Fibroblast of lung (primary cell): ENCODE results near the gene DNAI1.

ENCODE experiments used
- EZH2 ChIP-seq: IDR thresholded peaks from 2 replicates; pipeline ENCODE4 v1.5.1; 2012; ENCODE audit warnings: low read length, control low read depth, mild to moderate bottlenecking; ENCODE audit errors: missing control alignments
- TF ChIP-seq, protein P1 (sequence below), 2 donors: IDR thresholded peaks in 1 of 2; conservative IDR thresholded peaks in 1 of 2; 1 replicate in 1 of 2; 2 replicates in 1 of 2; pipeline ENCODE4 v1.5.1; 2011 to 2012; ENCODE audit warnings: low read length in 2 of 2, control low read depth in 1 of 2, inconsistent platforms in 1 of 2, low read depth in 1 of 2, mild to moderate bottlenecking in 1 of 2

DNA sequence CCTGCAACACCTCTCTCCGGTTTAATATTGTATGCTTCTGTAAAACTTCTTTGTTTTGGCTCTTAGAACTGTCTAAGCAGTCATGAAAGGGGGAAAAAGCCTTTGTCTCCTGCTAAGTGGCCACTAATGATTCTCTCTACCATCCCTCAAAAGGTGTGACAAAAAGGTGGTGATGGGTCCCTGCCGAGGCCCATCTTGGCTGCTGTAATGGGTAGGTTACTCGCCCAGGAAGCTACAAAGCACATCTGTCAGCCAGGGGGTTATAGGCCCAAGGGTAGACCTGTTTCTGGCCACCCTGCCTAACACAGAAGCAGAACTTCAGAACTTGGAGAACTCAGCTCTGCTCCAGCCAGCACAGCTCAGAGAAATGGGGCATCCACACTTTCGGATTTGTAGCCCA lies 1.9 kb upstream of the DNAI1 start:
- TF ChIP-seq, protein P1, sequence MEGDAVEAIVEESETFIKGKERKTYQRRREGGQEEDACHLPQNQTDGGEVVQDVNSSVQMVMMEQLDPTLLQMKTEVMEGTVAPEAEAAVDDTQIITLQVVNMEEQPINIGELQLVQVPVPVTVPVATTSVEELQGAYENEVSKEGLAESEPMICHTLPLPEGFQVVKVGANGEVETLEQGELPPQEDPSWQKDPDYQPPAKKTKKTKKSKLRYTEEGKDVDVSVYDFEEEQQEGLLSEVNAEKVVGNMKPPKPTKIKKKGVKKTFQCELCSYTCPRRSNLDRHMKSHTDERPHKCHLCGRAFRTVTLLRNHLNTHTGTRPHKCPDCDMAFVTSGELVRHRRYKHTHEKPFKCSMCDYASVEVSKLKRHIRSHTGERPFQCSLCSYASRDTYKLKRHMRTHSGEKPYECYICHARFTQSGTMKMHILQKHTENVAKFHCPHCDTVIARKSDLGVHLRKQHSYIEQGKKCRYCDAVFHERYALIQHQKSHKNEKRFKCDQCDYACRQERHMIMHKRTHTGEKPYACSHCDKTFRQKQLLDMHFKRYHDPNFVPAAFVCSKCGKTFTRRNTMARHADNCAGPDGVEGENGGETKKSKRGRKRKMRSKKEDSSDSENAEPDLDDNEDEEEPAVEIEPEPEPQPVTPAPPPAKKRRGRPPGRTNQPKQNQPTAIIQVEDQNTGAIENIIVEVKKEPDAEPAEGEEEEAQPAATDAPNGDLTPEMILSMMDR (conservative IDR thresholded peaks at IDR 0.05 in 1 of 2, IDR thresholded peaks at IDR 0.05 in 1 of 2; ENCODE audit: low read depth in 1 of 2, low read length in 2 of 2) = no peak
- TF ChIP-seq EZH2 = no peak
